ENCODE measurements around the gene INAFM2.

The INAFM2 gene

GRCh38 chr15:40330368-40330836, 6.9 kb downstream of the INAFM2 start:
- DNase-seq = peak; percentile 73

- DNase-seq = no peak
Observed at GRCh38 chr15:40331026-40331425, 7.5 kb downstream of the INAFM2 start.

GRCh38 chr15:40331637-40332036, 8.1 kb downstream of the INAFM2 start:
- DNase-seq = no peak

GRCh38 chr15:40332113-40332781, 8.8 kb downstream of the INAFM2 start:
- DNase-seq = no peak

GRCh38 chr15:40333922-40334492, 10.5 kb downstream of the INAFM2 start:
- DNase-seq = no peak

GRCh38 chr15:40334541-40334940, 11.0 kb downstream of the INAFM2 start:
- no peak for DNase-seq

GRCh38 chr15:40334941-40335795, 11.7 kb downstream of the INAFM2 start:
- DNase-seq = no peak

GRCh38 chr15:40335938-40336743, 12.6 kb downstream of the INAFM2 start:
- DNase-seq = no peak

GRCh38 chr15:40336744-40337122, 13.2 kb downstream of the INAFM2 start:
- no peak for DNase-seq

- DNase-seq = no peak
Observed at GRCh38 chr15:40337597-40337996, 14.1 kb downstream of the INAFM2 start.

- peak; percentile 48 for DNase-seq
Observed at GRCh38 chr15:40338041-40338657, 14.7 kb downstream of the INAFM2 start.

- DNase-seq = no peak
Observed at GRCh38 chr15:40338921-40339620, 15.6 kb downstream of the INAFM2 start.

- DNase-seq = no peak
Observed at GRCh38 chr15:40339621-40339945, 16.1 kb downstream of the INAFM2 start.

- DNase-seq = no peak
Observed at GRCh38 chr15:40340038-40340739, 16.7 kb downstream of the INAFM2 start.

- DNase-seq = peak; percentile 64
Observed at GRCh38 chr15:40340740-40341400, 17.4 kb downstream of the INAFM2 start, which contains the start of gene CCDC9B. CCDC9B (minus strand) TSS chr15:40340939; CDS start chr15:40340819, 120 bp downstream.

GRCh38 chr15:40342416-40343320, 19.2 kb downstream of the INAFM2 start:
- DNase-seq = no peak

- DNase-seq = no peak
Observed at GRCh38 chr15:40343512-40343911, 20.0 kb downstream of the INAFM2 start.

GRCh38 chr15:40344217-40344616, 20.7 kb downstream of the INAFM2 start:
- no peak for DNase-seq

GRCh38 chr15:40344631-40345120, 21.2 kb downstream of the INAFM2 start:
- DNase-seq = no peak

All from NCI-H2029 (cell line).